NCI-H460 (cell line): Measurements from ENCODE around the gene TNIK. TPM values are rescaled to one million over a fixed set of nuclear protein-coding genes. Genes with fewer than 3 reads are reported as not detected.

Source experiments
- DNase-seq: peaks from one replicate; pipeline ENCODE4 v3.0.0-alpha.2; 2016; ENCODE audit warnings: low read depth; ENCODE audit errors: extremely low read depth
- total RNA-seq: library from RNA; depleted of rRNA; stranded (reverse); fragments of >200 nt; shearing (Covaris generic); gene quantifications from 2 replicates; pipeline ENCODE4 v1.2.3, GENCODE V29; 2014

The TNIK gene
- total RNA-seq, 1 experiment from 2014 or later, result 1.1 TPM

DNA sequence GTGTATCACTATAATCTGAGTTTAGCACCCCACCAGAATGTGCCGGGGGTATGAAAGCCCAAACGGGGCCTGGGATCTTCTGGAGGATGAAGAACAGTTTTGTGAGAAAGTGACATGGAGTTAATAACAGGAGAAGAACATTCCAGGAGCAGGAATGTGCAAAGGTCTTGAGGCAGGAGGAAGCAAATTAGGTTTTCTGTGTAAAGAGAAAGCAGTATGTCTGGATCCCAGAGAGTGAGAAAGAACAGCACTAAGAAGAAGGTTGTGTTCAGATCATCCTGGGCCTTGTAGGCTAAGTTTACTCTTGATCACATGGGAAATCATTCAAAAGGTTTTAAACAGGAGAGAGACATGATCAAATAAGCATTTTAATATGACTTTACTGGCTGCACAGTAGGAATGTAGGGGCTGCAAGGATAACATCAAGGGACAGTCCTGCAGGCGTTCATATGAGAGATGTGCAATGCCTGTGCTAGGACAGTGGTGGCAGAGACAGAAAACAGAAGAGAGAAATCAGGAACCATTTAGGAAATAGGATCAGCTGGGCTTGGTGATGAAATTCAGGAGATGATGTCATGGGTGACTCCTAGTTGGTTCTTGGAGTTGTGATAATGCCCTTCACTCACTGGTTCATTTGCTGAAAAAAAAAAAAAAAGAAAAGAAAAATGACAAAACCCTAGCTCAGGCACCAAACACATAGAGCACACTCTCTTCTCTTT is 113.5 kb downstream of the TNIK start:
- no peak for DNase-seq

- DNase-seq, result no peak
Measured at GRCh38 chr3:171346019-171346418, 114.2 kb downstream of the TNIK start.

DNA sequence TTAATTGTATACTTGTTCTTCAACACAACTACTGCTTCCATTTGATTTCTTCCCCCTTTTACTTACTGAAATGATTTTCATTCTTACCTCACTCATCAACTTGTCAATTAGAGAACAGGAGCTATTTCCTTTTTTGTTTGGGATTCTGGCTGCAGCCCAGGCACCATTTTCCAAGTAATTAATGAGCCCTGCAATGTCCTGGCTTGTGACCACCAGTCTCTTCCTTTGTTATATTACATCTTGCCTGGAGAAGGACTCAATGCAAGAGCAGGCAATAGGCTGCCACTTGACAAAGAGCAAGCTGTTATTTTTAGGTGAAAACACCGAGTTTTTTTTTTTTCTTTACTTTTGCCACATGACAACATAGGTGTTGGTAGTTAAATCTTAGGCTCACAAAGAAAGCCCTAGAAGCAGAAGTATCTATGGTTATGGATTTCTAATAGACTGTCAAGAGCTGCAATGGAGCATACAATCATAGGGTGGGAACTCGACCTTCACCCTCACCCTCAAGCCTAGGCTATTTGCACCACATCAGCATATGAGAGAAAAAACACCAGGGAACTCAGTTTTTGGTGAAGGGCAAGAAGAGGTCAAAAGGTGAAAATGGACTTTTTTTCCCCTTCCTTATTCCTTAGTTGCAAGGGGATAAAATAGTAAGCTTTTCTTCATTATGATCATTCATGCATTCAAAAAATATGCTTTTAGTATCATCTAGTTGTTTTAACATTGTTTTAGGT is 114.9 kb downstream of the TNIK start:
- no peak for DNase-seq

GRCh38 chr3:171343693-171344092 is 116.5 kb downstream of the TNIK start:
- no peak for DNase-seq

GRCh38 chr3:171342783-171343420 is 117.3 kb downstream of the TNIK start:
- DNase-seq, result no peak

- DNase-seq, result no peak
Measured at GRCh38 chr3:171342200-171342599, 118.0 kb downstream of the TNIK start.

DNA sequence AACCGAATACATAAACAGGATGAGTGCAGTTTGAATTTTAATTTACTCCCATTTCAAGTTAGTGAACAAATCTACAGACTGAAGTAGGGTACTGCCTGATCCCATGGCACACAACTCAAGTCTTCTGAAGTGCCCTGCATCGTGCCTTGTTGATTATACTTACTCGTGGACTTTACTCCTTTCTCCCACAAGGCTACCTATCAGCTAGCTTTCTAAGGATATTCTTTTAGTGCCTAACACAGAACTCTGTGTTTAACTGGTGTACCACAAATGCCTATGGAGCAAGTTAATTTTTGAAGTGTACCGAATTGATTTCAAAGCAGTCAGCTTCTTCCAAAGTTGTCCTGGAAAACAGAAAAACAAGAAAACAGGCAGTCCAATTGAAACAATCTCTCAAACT is 119.8 kb downstream of the TNIK start:
- no peak for DNase-seq

DNA sequence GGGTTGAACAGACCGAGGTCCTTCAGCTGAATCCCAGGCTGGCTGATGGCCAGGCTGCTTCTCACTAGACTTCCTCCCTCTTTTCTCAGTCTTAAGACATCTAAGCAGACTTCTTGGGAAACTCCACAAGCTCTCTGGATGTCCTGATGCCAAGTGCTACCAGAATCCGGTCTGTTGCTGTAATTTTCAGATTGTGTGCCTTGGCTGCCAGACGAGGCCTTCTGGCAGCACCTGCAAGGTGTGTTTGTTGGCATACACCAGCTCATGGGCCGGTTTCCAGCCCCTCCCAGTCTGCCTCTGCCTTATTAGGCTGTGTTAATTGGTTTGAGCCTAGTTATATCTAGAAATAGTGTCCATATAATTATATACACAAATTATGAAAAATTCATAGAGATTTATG is 120.6 kb downstream of the TNIK start:
- DNase-seq, result no peak

DNA sequence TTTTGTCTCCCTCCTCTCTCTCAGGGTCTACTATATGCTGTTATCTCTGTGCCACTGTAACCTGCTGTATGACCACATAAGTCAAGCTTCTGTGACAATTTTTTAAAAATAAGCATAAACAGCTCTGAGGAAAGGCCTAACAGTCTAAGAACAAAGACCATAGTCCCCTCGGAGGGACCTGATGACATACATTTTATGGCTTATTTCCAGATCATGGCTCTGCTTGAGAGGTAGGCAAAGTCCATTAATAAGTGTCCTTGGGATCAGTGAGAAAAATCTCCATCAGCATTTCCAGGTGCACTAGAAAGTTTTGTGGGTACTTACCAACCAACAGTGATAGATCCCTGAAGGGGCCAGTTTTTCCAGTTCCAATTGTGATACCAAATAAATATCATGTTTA is 123.8 kb downstream of the TNIK start:
- no peak for DNase-seq

GRCh38 chr3:171335559-171335958 is 124.6 kb downstream of the TNIK start:
- no peak for DNase-seq

DNA sequence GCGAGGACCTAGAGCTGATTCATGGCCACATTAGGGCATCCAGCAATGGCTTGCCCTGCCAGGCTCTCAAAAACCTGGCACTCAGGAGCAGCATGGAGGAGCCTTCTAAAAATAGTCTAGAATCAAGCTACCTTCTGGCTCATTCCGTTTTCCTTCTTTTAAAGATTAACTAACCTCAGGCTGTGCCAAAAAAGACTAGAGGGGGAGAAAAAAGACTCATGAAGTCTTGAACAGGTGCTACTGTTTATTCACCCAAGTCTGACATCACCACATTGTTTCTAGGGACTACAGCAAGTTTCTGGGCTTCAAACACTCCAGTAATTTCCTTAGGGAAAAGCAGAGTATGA is 125.8 kb downstream of the TNIK start:
- no peak for DNase-seq

DNA sequence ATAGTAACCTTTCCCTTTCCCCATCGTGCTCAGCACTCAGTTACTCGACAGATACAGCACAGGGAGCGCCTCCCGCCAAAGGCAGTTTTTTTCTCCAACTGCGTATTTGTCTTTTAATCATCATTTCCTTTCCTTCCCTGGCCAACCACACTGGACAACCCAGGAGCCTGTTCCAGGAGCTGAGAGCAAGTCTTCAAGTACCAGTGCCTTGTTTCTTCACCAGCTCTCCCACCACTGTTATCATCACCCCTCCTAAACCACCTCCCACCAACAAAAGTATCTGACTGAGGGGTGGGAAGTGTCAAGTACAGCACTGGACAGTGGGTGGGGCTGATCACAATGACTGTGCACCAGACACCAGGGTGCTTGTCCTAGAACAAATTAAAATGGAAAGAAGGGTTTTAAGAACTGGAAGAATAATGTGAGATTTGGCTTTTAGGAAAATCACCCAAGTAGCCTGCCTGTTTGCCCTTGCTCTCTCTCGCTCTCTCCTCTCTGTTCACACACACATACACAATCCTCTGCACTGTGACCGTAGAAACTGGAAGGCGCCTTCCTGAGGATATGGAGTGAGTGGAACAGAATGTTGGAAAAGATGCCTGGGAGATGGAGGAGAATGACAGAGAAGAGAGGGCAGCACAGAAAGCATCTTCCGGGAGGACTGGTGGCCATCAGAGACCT is 126.3 kb downstream of the TNIK start:
- DNase-seq, result no peak

GRCh38 chr3:171330938-171331337 is 129.3 kb downstream of the TNIK start:
- no peak for DNase-seq

GRCh38 chr3:171329746-171330145 is 130.5 kb downstream of the TNIK start:
- no peak for DNase-seq

- DNase-seq, result no peak
Measured at GRCh38 chr3:171328419-171329082, 131.7 kb downstream of the TNIK start.

- no peak for DNase-seq
Measured at GRCh38 chr3:171327441-171328174, 132.6 kb downstream of the TNIK start.

DNA sequence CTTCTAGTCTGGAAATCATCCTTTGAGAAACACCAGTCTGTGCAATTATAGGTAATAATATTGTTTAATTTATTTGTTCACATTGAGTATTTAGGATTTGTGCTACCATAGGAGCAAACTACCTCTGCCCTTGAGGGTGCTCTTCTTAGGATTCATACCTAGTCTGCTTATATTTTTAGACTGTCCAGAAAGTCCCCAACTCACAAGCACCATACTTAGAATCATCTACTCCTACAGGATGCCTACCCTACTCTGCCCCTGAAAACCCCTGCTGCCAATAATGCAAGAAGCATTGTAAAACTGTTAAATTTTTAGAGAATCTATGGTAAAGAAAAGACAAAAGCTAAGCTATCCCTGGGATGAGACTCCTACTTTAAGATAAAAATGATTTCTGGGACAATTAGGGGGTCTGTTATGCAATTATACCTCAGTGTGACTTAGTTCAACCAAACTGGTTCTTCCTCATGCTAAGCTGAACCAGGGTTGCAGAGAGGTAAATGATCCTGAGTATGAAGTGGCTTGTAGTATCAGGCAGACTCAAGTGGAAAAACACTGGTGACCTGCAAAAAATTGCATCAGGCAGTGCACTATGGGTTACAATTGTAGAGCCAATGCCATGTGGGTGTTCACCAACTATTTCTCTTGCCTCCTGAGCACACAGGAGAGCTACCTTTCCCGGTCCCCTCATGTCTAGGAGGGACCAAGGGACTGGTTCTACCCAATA is 133.3 kb downstream of the TNIK start:
- DNase-seq, result no peak

- no peak for DNase-seq
Measured at GRCh38 chr3:171323938-171324536, 136.2 kb downstream of the TNIK start.
